SK-N-MC (cell line): Measurements from ENCODE around the gene EEFSEC.

Source experiments
- DNase-seq: peaks from one replicate; pipeline ENCODE4 v3.0.0-alpha.2; 2011; ENCODE audit warnings: low read depth, low spot score
- H3K27ac ChIP-seq: fragments of 200-600 bp; sonication (generic); 2 replicates; pipeline ENCODE4 v1.5.1; 2016; ENCODE audit warnings: mixed run types
- H3K36me3 ChIP-seq: fragments of 200-600 bp; sonication (generic); 2 replicates; pipeline ENCODE4 v1.6.1; 2017; ENCODE audit warnings: antibody characterized with exemption, low read length, mixed read lengths; ENCODE audit not compliant: insufficient read depth
- H3K4me3 ChIP-seq: fragments of 200-600 bp; sonication (generic); 2 replicates; pipeline ENCODE4 v1.5.1; 2016
- H3K9ac ChIP-seq: fragments of 200-600 bp; sonication (generic); 2 replicates; pipeline ENCODE4 v1.8.0; 2017; ENCODE audit warnings: mixed run types, mixed read lengths; ENCODE audit not compliant: insufficient read length
- H3K9me3 ChIP-seq: fragments of 200-600 bp; sonication (generic); 2 replicates; pipeline ENCODE4 v1.6.1; 2017; ENCODE audit warnings: low read depth, mild to moderate bottlenecking, antibody characterized with exemption, low read length, moderate library complexity, mixed read lengths
- EZH2 ChIP-seq: fragments of 200-600 bp; sonication (generic); IDR thresholded peaks from one replicate; pipeline ENCODE4 v1.6.1; 2017; ENCODE audit warnings: antibody characterized with exemption
- FOXP2 ChIP-seq: optimal IDR thresholded peaks from 2 replicates; pipeline ENCODE3; 2011; ENCODE audit warnings: mild to moderate bottlenecking, moderate library complexity; ENCODE audit not compliant: insufficient read depth; ENCODE audit errors: extremely low read length, control extremely low read depth
- POLR2AphosphoS5 ChIP-seq: IDR thresholded peaks from 2 replicates; pipeline ENCODE4 v1.6.1; 2012; ENCODE audit warnings: mild to moderate bottlenecking, low read depth, low read length, borderline replicate concordance

EEFSEC gene

GRCh38 chr3:128289534-128289933 lies 136.3 kb downstream of the EEFSEC start:
- Histone ChIP-seq H3K27ac (no peak overlapping the region), H3K4me3 (no peak overlapping the region), H3K36me3 (no peaks in the 10 kb centered on the region), H3K9ac (no peak overlapping the region), H3K9me3 (no peaks in the 10 kb centered on the region)
- DNase-seq = no peak
- no peak for TF ChIP-seq FOXP2
- no peak for TF ChIP-seq POLR2AphosphoS5
- no peak for TF ChIP-seq EZH2

- no peak for DNase-seq
- no peak overlapping the region for H3K4me3 ChIP-seq
- H3K9ac ChIP-seq = no peak overlapping the region
- TF ChIP-seq POLR2AphosphoS5 (no peak), FOXP2 (no peak)
- H3K9me3 ChIP-seq = no peaks in the 10 kb centered on the region
- no peak overlapping the region for H3K27ac ChIP-seq
- H3K36me3 ChIP-seq = no peaks in the 10 kb centered on the region
Observed at GRCh38 chr3:128290484-128290883, 137.2 kb downstream of the EEFSEC start.

- H3K9ac ChIP-seq = no peak overlapping the region
- DNase-seq = no peak
- H3K9me3 ChIP-seq = no peaks in the 10 kb centered on the region
- TF ChIP-seq EZH2 (no peak), POLR2AphosphoS5 (no peak), FOXP2 (no peak)
- H3K36me3 ChIP-seq = no peaks in the 10 kb centered on the region
- no peak overlapping the region for H3K4me3 ChIP-seq
- H3K27ac ChIP-seq = no peak overlapping the region
Observed at GRCh38 chr3:128293930-128294329, 140.6 kb downstream of the EEFSEC start.

- H3K36me3 ChIP-seq = no peaks in the 10 kb centered on the region
- no peak overlapping the region for H3K27ac ChIP-seq
- no peak overlapping the region for H3K9ac ChIP-seq
- TF ChIP-seq POLR2AphosphoS5 = no peak
- TF ChIP-seq FOXP2 = no peak
- TF ChIP-seq EZH2 = no peak
- H3K4me3 ChIP-seq = no peak overlapping the region
- no peaks in the 10 kb centered on the region for H3K9me3 ChIP-seq
- no peak for DNase-seq
Observed at GRCh38 chr3:128294999-128295468, 141.8 kb downstream of the EEFSEC start.

GRCh38 chr3:128296469-128297251 lies 143.4 kb downstream of the EEFSEC start:
- Histone ChIP-seq H3K27ac (peak overlapping the region; percentile 93), H3K9me3 (no peaks in the 10 kb centered on the region), H3K4me3 (no peak overlapping the region), H3K36me3 (no peaks in the 10 kb centered on the region), H3K9ac (no peak overlapping the region)
- TF ChIP-seq FOXP2 (no peak), EZH2 (no peak), POLR2AphosphoS5 (no peak)
- DNase-seq = no peak

- TF ChIP-seq EZH2 = no peak
- TF ChIP-seq FOXP2 = peak; percentile 26
- TF ChIP-seq POLR2AphosphoS5 = peak; percentile 50
- no peaks in the 10 kb centered on the region for H3K9me3 ChIP-seq
- H3K27ac ChIP-seq = peak overlapping the region; percentile 93
- H3K4me3 ChIP-seq = peak overlapping the region; percentile 54
- DNase-seq = peak; percentile 83
- no peak overlapping the region for H3K9ac ChIP-seq
- H3K36me3 ChIP-seq = no peaks in the 10 kb centered on the region
Observed at GRCh38 chr3:128297401-128298138, 144.3 kb downstream of the EEFSEC start.

- no peak overlapping the region for H3K9ac ChIP-seq
- TF ChIP-seq EZH2 (no peak), FOXP2 (no peak), POLR2AphosphoS5 (no peak)
- no peak overlapping the region for H3K4me3 ChIP-seq
- H3K36me3 ChIP-seq = peaks cover 5% of the 10 kb centered on the region; the same call in 1 of the 2 replicates
- H3K27ac ChIP-seq = peak overlapping the region; percentile 9; the same call in 1 of the 2 replicates
- DNase-seq = peak; percentile 12
- H3K9me3 ChIP-seq = no peaks in the 10 kb centered on the region; the same call in 1 of the 2 replicates
Observed at GRCh38 chr3:128301186-128302023, 148.1 kb downstream of the EEFSEC start.

GRCh38 chr3:128306481-128306880 lies 153.2 kb downstream of the EEFSEC start:
- no peak for TF ChIP-seq EZH2
- no peak for TF ChIP-seq POLR2AphosphoS5
- no peak for TF ChIP-seq FOXP2
- peaks cover 5% of the 10 kb centered on the region; the same call in 1 of the 2 replicates for H3K36me3 ChIP-seq
- no peak overlapping the region for H3K4me3 ChIP-seq
- DNase-seq = no peak
- H3K9me3 ChIP-seq = no peaks in the 10 kb centered on the region; the same call in 1 of the 2 replicates
- no peak overlapping the region for H3K27ac ChIP-seq
- no peak overlapping the region for H3K9ac ChIP-seq
